NCI-H526 (cell line): ENCODE measurements around the gene CTNNA3.

ENCODE experiments used
- DNase-seq, 2 experiments: peaks; one replicate each; lab custom pipeline; 2025; lab: John Stamatoyannopoulos, UW

The CTNNA3 gene

DNA sequence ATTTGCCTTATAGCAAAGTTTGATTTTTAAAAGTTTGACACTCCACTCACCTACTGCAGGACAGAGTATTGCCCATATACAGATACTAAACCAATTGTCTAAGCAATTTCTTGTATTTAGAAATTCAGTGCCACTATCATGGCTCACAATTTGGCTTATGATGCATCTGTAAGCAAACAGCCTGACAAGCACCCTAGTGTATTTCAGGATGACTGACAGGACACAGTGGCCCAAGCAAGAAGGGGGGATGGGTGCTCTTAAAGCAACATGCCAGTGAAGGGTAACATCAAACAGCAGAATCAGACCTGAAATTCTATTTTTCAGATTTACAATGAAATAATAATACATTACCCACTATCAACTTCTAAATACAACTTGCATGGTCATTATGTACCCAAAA, 30.5 kb downstream of the CTNNA3 start:
- DNase-seq = no peak

DNA sequence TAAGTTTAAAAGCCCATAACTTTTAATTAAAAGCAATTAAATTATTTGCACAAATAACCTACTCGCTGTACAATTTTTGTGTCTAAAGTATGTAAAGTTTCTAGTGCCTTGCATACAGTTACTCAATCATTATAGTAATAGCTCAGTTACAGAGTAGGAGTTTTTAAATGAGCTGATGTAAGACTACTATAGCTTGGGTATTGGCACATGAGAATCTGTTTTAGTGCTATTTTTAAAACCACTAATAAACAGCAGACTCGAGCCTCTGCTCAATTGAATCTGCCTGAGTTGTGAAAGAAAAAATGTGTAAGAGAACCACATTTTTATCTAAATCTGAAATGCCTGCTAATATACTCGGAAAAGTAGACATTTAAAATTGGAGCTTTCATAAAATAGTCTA, 31.1 kb downstream of the CTNNA3 start:
- no peak for DNase-seq

DNA sequence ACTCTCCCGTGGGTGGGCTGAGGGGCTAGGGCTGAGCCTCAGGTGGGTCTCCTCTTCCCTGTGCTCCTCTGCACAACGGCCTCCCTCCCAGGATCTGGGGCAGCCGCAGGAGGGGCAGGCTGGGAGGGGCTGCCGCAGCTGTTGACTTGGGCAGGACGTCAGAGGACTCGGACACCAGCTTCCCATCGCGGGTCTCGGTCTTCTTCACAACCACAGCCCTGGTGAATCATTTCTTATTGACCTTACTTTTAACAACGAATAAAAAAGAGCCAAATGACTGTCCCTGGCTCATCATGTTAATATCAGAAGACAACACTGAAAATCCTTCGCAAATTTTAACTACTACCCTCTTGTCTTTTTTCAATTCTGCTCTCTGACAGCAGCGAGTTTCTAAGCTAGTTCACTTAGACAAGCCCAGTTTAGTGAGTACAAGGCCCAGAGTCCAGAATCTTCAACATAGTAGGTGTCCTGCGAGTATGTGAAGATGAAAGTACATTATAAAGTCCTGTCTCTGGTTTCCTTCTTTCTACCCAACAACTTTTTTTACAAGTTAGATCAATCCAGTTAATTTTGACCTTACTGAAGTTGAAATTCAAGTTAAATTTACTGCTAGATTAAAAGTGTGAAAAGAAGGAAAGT, 32.4 kb downstream of the CTNNA3 start:
- no peak for DNase-seq

DNA sequence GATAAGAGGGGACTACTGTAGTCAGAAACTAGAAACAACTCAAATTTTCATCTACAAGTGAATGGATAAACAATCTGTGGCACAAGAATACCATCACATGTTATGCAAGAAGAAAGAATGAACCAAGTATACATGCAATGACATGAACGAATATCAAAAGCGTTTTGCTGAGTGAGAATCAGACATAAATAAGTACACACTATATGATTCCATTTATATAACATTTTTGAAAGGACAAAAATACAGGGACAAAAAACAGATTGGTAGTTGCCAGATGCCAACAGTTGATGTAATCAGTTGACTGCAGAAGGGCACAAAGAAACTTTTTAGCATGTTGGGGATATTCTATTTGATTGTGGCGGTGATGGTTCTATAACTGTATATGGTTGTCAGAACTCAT, 33.6 kb downstream of the CTNNA3 start:
- DNase-seq = no peak

DNA sequence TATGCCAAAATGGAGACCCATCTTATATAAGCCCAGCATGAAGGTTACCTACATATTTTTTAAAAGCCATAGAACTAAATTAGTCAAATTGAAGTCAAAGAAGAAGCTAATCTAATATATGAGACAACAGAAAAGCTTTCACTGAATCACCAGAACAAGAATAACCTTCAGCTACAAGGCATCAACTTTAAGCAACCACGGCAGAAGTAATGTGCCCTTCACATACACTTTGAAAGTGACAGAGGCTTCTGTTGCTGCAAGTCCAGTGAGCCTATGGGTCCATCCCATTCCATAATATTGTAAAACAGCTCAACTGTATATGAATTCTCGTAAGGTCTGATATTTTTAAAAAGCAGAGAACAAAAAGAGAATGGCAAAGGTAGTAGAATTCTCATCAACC, 36.5 kb downstream of the CTNNA3 start:
- no peak for DNase-seq

DNA sequence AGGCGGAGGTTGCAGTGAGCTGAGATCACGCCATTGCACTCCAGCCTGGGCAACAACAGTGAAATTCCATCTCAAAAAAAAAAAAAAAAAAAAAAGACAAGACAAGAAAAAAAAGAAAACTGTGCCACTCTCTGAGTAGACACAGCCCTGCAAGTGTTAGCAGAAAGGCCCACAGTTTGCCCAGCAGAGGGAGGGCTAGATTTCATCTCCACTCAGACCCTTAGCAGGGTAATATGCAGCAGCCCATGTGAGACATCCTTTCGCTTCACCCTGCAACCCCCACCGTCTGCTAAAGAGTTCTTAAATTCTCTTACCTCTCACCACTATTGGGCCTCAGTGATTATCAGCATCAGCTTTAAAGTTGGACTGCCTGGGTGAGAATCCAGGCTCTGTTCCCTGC, 38.2 kb downstream of the CTNNA3 start:
- DNase-seq = no peak

DNA sequence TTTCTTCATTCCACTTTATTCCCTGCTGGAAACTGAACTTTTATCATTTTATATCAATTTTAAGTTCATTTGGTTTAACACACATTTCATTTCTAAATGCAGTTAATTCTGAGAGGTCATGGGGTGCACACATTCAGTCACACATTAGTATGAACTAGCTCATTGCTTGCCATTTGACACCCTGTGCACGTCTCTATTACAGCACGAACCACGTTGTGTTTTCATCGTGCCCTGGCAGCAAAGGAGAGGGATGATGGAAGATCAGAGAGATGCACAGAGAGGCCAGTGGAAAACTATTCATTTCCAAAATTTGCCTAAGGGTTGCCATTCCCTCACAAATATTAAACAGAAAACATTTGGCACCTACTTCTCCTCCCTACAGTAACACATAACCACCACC, 45.4 kb downstream of the CTNNA3 start:
- no peak for DNase-seq

DNA sequence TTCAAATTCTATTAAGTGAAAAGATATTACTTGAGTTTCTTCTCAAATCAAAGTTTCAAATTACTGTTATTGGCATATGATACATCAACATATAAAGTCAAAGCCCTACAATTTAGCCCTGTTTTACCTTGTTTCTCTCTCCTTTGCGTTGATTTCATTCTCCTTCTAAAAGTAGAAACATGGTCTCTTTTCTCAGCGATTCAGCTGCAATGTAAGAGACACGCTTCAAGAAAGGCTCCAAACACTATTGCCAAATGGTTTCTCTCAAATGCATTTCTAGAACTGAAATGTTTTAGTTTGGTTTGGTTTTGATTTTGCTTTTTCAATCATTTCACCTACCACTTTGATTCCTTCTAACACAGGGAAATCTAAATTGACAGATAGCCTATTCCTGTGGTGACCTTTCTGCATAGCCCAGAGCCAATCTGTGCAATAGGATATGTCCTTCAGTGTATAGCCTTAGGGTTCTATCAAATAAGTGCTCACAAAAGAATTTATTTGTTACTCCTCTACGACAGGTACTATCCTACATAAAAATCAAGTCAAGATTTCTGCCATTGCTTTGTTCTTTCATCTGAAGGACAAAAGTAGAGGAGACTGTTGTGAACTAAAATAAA, 47.3 kb downstream of the CTNNA3 start:
- no peak for DNase-seq

DNA sequence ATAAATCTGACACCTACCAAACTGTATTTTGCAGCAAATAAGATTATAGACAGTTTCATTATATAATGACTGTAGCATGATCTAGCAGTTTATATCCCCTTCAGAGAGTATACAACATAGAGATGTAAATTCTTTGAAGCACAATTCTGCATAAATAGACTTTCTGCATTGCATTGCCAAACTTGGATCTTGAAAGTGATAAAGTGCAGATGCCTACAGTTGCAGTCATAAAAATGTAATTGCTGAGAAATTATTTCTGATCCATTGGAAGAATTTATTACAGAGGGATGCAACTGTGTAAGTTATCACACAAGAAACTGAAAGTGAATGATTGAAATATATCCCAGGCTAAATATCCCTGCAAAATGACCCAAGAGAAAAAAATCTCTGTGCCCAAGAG, 65.1 kb downstream of the CTNNA3 start:
- DNase-seq = no peak

DNA sequence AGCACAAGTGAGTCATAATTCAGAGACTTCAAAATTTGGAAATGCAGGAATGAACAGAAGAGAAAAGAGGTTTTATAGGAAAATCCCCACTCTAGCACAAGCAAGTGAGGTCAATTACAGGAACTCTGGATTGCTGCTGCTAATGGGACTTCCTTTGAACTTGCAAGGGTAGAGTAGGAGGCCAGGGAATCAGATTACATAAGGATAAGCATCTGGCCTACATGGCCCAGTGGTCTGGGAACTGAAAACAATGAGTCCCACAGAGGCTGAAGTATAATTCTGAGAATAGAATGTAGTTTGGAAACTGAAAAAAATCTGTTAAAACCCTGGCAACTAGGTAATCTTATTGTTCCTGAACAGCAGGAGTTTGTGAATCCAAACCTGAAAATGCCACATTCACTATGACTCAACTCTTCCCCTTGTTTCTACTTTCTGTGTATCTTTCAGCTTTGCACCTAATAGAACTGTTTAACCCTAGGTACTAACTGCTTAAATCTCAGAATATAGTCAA, 66.5 kb downstream of the CTNNA3 start:
- no peak for DNase-seq

DNA sequence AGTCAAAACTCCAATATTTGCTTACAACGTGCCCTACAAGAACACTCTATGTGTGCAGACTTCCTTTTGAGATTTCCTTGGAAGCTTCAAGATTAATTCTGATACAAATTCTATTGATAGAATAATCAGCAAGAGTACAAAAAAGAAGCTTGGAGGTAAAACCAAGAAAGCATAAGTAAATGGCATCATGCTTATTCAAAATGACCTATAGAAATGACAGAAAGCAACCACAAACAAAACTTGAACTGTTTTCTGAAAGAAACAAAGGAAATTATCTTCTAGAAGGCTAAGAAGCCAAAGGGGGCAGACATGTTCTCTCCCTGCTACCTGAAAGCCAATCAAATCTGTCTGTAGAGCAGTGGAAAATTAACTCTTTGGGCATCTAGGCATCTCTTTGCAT, 73.0 kb downstream of the CTNNA3 start:
- DNase-seq = no peak

DNA sequence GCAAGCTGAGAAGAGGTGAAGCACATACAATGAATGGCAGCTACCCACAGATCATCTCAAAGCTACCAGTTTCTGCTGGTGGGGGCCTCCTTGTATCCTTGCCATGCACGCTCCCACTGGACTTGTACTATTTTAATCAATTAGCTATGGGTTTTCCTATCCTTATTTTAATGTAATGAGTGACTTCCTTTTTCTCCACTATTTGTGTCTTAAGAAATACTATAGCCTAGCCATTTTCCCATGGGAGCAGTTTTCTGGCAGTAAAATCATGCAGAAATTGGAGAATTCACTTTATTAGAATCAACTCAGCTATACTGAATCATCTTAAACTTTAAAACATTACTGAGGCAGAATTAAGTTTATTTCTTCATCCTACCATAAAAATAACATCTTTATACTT, 73.5 kb downstream of the CTNNA3 start:
- DNase-seq = no peak

DNA sequence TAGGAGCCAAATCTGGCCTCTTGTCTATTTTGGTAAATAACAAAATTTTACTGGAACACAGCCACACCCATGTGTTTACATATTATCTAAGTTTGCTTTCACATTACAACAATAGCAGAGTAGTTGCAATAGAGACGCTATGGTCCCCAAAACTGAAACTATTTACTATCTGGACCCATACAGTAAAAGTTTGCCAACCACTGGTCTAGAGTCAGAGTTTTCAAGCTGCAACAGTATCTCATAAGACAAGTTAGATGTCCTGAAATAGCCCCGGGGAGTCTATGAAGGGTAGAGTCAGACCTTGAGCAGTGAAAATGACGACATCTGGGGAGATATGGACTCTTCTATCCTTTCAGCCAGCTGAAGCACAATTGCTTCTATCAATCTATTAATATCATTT, 74.2 kb downstream of the CTNNA3 start:
- no peak for DNase-seq

DNA sequence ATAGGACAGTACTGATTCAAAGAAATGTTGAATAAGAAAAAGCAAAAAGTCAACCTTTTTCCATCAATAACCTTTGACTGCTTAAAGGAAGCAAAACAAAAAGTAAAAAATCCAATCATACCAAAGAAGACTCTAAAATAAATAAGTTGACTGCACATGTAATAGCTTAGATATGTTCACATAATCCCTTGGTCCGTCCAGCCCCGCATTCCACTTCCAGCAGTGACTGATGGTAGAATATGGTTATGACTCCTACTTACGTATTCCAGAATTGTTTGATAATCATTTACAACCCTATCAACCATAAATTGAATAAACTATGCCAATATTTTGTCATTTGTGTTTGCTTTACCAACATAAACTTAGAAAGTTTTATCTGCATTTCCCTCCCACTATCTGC, 77.9 kb downstream of the CTNNA3 start:
- no peak for DNase-seq

DNA sequence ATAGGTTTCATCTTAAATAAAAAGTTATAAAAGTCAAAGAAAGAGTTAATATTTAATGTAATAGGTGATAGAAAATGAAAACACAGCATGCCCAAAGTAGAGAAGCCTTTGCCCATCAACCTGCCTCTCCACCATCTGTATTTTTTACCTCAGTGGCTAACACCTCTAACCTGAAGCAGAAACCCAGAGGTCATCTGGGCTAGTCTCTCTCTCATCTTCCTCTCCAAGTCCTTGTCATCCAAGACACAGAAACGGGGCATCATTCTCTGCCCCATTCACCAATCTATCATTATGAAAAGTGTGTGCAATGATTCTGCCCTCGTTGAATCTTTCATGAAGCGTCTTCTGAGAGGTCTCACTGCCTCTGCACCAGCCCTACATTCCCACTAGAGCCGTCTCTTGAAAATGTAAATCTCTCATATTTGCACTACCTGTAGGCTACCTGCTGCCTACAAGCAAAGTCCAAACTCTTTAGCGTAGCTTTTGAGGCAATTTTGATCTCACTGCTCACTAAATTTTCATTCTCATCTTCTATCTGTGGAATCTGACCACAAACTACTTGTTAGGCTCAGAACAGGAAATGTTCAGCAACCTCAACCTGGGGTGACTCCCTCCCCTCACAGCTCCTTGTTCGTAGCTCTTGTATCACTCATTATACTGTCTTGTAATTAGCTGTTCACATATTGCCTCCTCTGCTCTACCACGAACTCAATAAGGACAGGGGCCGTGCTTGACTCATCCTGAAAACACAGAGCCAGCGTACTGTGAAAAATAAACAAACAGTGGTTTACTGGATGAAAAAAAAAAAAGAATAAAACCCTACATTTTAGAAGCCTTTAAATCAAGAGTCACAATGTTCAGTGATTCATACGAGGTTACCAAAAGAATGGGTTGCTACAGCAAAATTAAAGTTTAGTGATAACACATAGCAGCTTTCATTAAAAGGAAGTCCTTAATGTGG, 83.1 kb downstream of the CTNNA3 start:
- DNase-seq = no peak

DNA sequence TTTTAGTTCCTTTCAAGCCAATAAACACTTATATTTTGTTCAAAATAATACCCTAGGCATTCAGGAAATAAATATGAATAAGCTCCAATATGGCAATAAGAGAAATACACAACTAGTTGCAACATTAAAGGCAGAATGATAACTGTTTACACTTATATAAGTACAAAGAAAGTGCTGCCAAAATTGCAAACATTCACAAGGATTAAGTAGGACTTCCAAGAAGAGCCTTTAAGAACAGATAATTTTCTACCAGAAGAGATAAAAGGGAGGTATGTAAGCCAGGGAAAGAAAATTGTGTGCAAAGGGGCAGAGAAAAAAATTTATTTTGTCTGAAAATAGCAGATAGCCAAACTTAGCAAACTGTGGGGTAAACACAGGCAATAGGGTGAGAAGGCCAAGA, 83.8 kb downstream of the CTNNA3 start:
- DNase-seq = no peak

DNA sequence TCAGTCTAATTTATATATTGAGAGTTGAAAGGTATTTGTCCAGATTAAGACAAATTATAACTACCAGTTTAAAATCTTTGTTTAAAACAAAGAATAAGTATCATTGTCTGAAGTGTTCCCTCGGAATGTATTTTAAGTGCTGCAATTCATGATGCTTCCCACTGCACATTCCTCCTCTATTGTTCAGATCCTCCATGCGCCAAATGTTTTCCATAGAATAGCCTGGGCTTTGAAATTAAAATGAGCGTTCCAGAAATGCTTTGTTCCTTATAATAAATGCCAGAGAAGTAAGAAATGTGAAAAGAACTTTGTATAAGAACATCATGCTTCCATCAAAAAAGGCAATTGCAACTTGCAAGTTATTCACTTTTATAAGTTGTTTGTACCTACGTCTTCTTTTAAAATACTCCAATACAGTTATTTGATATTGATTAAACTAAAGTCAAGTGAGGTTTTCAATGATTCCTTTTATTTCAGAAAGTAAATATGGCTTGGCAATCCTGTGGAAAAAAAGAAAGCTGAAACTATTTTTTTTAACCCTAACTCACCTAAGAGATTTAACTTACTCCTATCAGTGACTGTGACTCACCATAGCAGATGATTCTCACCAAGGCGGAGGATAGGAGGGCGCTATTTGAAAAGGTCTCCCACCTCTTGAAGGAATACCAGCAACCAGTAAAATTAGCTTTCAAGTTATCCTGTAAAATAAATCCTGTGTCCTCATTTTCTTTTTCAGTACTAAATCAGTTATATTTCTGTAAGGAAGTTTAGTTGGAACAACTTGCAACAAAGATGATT, 85.8 kb downstream of the CTNNA3 start:
- no peak for DNase-seq

DNA sequence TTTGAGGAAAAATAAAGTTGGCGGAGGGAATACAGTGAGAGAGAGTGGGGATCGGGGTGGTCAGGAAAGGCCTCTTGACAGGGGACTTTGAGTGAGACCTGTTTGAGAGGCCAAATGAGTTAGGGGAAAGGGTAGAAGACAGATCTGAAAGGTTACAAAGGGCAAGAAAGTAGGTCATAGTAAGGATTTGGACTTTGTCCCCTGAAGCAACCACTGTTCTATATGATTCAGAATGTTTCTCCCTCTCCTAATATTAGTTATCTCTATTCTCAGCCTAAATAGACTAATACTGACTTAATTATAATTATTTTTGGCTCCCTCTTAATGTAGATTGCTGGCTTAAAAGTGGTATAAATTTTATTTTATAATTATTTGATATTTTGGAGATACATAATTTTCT, 88.0 kb downstream of the CTNNA3 start:
- DNase-seq = no peak

DNA sequence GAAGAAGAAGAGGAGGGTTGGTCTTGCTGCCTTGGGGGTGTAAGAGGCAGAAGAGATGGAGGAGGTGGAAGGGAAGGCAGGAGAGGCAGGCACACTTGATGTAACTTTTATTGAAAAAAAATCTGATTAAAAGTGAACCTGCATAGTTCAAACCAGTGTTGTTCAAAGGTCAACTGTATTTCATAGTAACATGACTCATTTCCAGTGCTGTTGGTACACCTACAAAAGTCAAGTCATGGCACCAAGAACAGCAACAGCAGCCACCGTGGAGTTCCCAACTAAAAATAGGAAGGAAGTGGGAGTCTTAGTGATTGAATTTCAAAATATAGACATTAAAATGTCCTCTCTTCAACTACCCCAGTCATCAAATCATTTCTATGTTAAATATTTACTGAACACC, 88.5 kb downstream of the CTNNA3 start:
- no peak for DNase-seq

DNA sequence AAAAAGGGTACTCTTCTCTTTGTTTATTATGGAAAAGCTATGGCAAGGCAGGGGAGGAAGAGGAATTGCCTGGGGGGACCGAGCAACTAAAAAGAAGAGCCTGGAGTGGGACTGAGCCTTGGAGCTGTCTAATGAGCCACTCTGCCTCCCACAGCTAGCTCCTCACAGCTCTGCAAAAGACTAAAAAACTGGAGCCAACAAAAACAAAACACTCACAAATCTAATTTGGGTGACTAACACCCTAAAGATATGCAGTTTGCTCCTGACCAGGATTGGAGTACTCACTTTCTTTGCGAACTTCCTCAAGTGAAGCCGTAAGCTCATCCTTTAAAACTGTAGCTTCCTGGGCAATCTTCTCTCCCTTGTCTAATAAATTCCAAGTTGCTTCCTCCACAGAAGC, 89.4 kb downstream of the CTNNA3 start:
- DNase-seq = no peak

DNA sequence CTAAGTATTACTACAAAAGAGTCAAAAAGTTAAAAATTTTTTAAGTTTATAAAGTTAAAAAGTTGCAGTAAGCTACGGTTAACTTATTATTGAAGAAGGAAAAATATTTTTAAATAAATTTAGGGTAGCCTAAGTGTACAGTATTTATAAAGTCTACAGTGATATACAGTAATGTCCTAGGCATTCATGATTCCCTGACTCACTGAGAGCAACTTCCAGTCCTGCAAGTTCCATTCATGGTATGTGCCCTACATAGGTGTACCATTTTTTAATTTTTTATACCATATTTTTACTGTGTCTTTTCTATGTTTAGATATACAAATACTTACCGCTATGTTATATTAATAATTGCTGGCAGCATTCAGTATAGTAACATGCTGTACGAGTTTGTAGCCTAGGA, 92.3 kb downstream of the CTNNA3 start:
- DNase-seq = no peak

DNA sequence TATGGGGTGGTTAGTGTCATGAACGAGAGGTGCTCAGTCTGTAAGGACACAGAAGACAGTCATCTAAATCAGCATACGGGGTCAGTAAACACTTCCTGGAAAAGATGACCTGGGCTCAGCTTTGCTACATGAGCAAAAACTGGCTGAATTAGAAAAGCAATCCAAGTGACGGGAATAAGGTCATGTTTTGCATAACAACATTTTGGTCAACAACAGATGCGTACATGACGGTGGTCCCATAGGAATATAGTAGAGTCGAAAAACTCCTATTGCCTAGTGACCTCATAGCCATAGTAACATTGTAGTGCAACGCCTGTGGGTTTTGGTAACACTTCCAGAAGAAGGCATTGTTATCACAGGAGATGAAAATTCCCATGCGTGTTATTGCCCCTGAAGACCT, 92.9 kb downstream of the CTNNA3 start:
- DNase-seq = peak in 1 of 2 experiments; percentile 2
